Memory B cell (primary cell): ENCODE results near the gene RIIAD1.
A peak's percentile ranks its signal among the peaks of the same experiment; 100 is the strongest.
"Not testable (repeated sequence)": the region's sequence is repeated elsewhere in the genome, so short reads cannot be mapped to it uniquely, and the experiment has no call there.

ENCODE experiments used
- ATAC-seq: fragments of 150-1000 bp; cut with Tn5 transposase; 2 replicates; pipeline ENCODE4 v1.10.0; 2021; ENCODE audit warnings: low read depth, mild to moderate bottlenecking, moderate library complexity
- DNase-seq, 2 donors: peaks; one replicate each; pipeline ENCODE4 v3.0.0; 2022; ENCODE audit warnings: low spot score in 2 of 2
- H3K27ac Mint-ChIP-seq: one replicate; pipeline ENCODE4 v1.8.0; 2022; ENCODE audit warnings: mild to moderate bottlenecking, moderate library complexity, mixed read lengths
- H3K27me3 Mint-ChIP-seq: one replicate; pipeline ENCODE4 v1.8.0; 2022; ENCODE audit warnings: mixed read lengths
- H3K36me3 Mint-ChIP-seq: one replicate; pipeline ENCODE4 v1.8.0; 2022; ENCODE audit warnings: mild to moderate bottlenecking, mixed read lengths
- H3K4me1 Mint-ChIP-seq: one replicate; pipeline ENCODE4 v1.8.0; 2022; ENCODE audit warnings: mixed read lengths
- H3K4me3 Mint-ChIP-seq: one replicate; pipeline ENCODE4 v1.8.0; 2022; ENCODE audit warnings: mild to moderate bottlenecking, moderate library complexity, mixed read lengths
- H3K9me3 Mint-ChIP-seq: one replicate; pipeline ENCODE4 v1.8.0; 2022; ENCODE audit warnings: mixed read lengths

The RIIAD1 gene

GRCh38 chr1:151720974-151721787 is at the start of gene RIIAD1:
RIIAD1 (plus strand) TSS chr1:151721522; CDS start chr1:151721537, 15 bp downstream.
- ATAC-seq (peak; percentile 85), DNase-seq (peak; percentile 21 to 48)
- Mint-ChIP-seq H3K27me3 (peaks cover 35% of the 10 kb centered on the region), H3K27ac (no peak within 1 kb of the TSS), H3K4me1 (peaks cover 15% of the 10 kb centered on the region), H3K9me3 (no peaks in the 10 kb centered on the region), H3K4me3 (peak within 1 kb of the TSS; percentile 83), H3K36me3 (no peaks in the 10 kb centered on the region)

DNA sequence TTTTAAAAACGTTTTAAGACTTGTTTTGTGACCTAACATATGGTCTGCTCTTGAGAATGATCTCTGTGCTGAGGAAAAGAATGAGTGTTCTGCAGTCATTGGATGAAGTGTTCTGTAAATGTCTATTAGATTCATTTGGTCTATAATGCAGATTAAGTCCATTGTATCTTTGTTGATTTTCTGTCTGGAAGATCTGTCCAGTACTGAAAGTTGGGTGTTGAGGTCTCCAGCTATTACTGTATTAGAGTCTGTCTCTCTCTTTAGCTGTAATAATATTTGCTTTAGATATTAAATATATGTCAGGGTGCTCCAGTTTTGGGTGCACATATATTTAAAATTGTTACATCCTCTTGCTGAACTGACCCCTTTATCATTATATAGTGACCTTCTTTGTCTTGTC is 47.9 kb upstream of the RIIAD1 start:
- ATAC-seq (no peak), DNase-seq (no peak)
- Mint-ChIP-seq H3K4me1 (no peaks in the 10 kb centered on the region), H3K27ac (no peak overlapping the region), H3K27me3 (no peaks in the 10 kb centered on the region), H3K36me3 (peaks cover 46% of the 10 kb centered on the region), H3K4me3 (no peak overlapping the region), H3K9me3 (peaks cover 6% of the 10 kb centered on the region)

DNA sequence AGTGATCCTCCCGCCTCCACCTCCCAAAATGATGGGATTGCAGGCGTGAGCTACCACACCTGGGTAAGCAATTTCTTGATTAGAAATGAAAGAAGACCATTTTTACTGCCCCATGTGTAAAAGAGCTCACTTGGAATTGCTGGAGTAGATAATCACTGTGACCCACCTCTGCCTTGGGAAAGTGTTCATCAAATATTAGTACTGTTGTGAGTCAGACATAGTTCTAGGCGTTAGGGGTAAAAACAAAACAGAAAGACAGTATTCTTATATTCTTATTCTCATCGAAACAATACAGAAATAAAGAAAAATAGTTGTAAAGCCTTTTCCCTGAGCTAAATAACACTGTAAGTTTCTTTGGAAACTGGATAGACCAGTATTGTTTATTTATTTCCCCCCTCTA is 40.9 kb upstream of the RIIAD1 start:
- no peaks in the 10 kb centered on the region for H3K27me3 Mint-ChIP-seq
- no peaks in the 10 kb centered on the region for H3K9me3 Mint-ChIP-seq
- no peak overlapping the region for H3K27ac Mint-ChIP-seq
- no peak overlapping the region for H3K4me3 Mint-ChIP-seq
- H3K36me3 Mint-ChIP-seq = peaks cover 20% of the 10 kb centered on the region
- no peaks in the 10 kb centered on the region for H3K4me1 Mint-ChIP-seq
- DNase-seq (no peak), ATAC-seq (no peak)

DNA sequence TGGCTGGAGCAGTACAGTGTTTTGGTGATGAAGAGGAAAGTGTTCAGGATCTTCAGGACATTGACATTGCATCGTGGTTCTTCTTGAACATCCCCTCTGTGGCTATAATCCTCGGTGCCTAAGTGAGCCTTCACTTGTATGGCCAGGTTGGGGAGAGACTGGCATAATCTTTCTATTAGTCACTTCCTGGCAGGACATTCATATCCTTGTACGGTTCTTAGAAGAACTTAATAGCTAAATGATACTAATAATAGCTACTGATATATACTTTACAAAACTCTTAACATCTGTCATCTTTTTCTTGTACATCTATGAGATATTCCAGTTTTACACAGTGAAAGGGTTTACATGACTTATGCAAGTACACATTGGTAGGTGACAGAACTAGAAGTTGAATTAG is 40.5 kb upstream of the RIIAD1 start:
- Mint-ChIP-seq H3K36me3 (peaks cover 20% of the 10 kb centered on the region), H3K4me1 (no peaks in the 10 kb centered on the region), H3K27me3 (no peaks in the 10 kb centered on the region), H3K27ac (no peak overlapping the region), H3K9me3 (no peaks in the 10 kb centered on the region), H3K4me3 (no peak overlapping the region)
- ATAC-seq (no peak), DNase-seq (no peak)

DNA sequence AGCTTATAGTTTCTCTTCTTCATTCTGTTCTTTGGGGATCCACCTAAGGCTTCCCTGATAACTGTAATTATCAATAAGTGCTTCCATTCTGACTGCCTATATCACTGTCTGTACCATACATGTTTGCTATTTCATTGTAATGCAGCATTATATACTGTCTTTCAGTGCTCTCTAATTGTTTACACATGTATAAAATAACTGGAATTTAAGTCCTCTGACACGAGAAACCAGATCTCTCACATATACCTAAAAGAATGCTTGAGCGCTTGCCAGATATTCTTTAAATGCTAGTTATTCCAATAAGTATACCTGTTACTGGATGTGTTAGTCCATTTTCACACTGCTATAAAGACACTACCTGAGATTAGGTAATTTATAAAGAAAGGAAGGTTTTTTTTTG is 39.4 kb upstream of the RIIAD1 start:
- Mint-ChIP-seq H3K4me1 (no peaks in the 10 kb centered on the region), H3K27me3 (no peaks in the 10 kb centered on the region), H3K36me3 (peaks cover 22% of the 10 kb centered on the region), H3K9me3 (no peaks in the 10 kb centered on the region), H3K4me3 (no peak overlapping the region), H3K27ac (no peak overlapping the region)
- DNase-seq (no peak), ATAC-seq (no peak)

GRCh38 chr1:151682901-151683300 is 38.4 kb upstream of the RIIAD1 start:
- not testable (repeated sequence) for H3K9me3 Mint-ChIP-seq, H3K27me3 Mint-ChIP-seq, ATAC-seq, DNase-seq, H3K27ac Mint-ChIP-seq, H3K4me1 Mint-ChIP-seq, H3K4me3 Mint-ChIP-seq
- H3K36me3 Mint-ChIP-seq = peaks cover 24% of the 10 kb centered on the region

- Mint-ChIP-seq H3K27ac (no peak overlapping the region), H3K4me1 (no peaks in the 10 kb centered on the region), H3K9me3 (no peaks in the 10 kb centered on the region), H3K27me3 (no peaks in the 10 kb centered on the region), H3K4me3 (no peak overlapping the region), H3K36me3 (peaks cover 22% of the 10 kb centered on the region)
- DNase-seq = no peak
- no peak for ATAC-seq
Observed at GRCh38 chr1:151684128-151684527, 37.2 kb upstream of the RIIAD1 start.

DNA sequence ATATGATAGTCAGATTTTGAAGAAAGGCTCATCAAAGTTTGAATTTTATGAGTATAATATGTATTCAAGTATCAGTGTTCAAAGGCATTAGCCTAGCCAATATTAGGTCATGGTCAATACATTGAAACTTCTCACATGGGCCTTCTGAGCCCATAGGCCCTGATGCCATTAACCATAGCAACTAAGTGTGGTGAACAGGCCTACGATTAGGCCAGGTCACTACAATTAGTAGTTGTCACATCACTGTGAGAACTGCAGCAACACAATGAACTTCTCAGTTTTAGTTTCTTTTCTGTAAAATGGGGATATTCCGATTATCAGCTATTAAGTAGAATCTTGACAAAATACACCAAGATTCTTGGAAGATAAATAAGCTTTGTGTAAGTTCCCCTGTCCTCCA is 34.8 kb upstream of the RIIAD1 start:
- H3K36me3 Mint-ChIP-seq = peaks cover 14% of the 10 kb centered on the region
- no peak for ATAC-seq

GRCh38 chr1:151689494-151689893 is 31.8 kb upstream of the RIIAD1 start:
- Mint-ChIP-seq H3K27me3 (no peaks in the 10 kb centered on the region), H3K27ac (no peak overlapping the region), H3K9me3 (no peaks in the 10 kb centered on the region), H3K4me1 (no peaks in the 10 kb centered on the region), H3K36me3 (peaks cover 26% of the 10 kb centered on the region), H3K4me3 (no peak overlapping the region)
- ATAC-seq (no peak), DNase-seq (no peak)

More for the DNA sequence above, 34.8 kb upstream of the RIIAD1 start:
- no peaks in the 10 kb centered on the region for H3K4me1 Mint-ChIP-seq
- H3K27me3 Mint-ChIP-seq = no peaks in the 10 kb centered on the region
- no peaks in the 10 kb centered on the region for H3K9me3 Mint-ChIP-seq
- H3K4me3 Mint-ChIP-seq = no peak overlapping the region
- H3K27ac Mint-ChIP-seq = no peak overlapping the region
- DNase-seq = no peak

- DNase-seq = no peak
- Mint-ChIP-seq H3K4me1 (no peaks in the 10 kb centered on the region), H3K27me3 (no peaks in the 10 kb centered on the region), H3K4me3 (no peak overlapping the region), H3K36me3 (peaks cover 37% of the 10 kb centered on the region), H3K9me3 (no peaks in the 10 kb centered on the region), H3K27ac (no peak overlapping the region)
- no peak for ATAC-seq
Observed at GRCh38 chr1:151692226-151692625, 29.1 kb upstream of the RIIAD1 start.

DNA sequence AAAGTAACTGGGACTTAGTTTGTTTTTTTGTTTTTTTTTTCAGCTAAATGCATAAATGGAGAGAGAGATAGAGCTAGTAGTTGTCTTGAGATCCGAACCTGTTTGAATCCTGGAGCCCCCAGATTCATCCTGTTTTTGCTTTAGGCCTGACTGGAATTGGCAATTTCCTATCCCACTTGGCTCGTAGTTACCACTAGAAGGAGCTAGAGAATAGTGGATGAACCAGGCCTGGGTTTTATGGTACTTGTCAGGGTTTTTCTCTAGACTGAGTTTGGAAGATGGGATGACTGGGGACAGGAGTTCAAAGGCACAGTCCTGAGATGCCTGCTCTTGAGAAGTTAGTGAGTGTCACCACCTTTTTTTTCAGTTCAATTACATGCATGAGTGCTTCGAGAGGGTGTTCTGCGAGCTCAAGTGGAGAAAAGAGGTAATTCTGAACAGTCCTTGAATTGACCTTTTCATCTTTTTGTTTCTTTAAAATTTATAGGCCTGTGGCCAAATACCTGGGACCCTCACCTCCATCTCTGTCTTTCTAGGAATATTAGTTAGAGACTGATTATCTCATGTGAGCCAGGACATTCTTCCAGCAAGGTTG is 28.2 kb upstream of the RIIAD1 start:
- no peak overlapping the region for H3K4me3 Mint-ChIP-seq
- H3K27me3 Mint-ChIP-seq = no peaks in the 10 kb centered on the region
- DNase-seq (no peak), ATAC-seq (no peak)
- H3K27ac Mint-ChIP-seq = no peak overlapping the region
- no peaks in the 10 kb centered on the region for H3K9me3 Mint-ChIP-seq
- H3K4me1 Mint-ChIP-seq = no peaks in the 10 kb centered on the region
- H3K36me3 Mint-ChIP-seq = peaks cover 39% of the 10 kb centered on the region

DNA sequence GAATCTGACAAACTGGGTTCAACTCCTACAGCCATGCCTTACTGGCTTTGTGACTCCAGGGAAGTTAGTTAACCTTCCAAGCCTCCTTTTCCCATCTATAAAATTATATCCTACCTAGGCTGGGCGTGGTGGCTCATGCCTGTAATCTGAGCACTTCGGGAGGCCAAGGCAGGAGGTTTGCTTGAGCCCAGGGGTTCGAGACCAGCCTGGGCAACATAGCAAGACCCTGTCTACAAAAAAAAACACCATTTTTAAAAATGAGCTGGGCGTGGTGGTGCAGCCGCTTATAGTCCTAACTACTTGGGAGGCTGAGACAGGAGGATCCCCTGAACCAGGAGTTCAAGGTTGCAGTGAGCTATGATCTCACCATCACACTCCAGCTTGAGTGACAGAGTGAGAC is 19.8 kb upstream of the RIIAD1 start:
- no peak overlapping the region for H3K27ac Mint-ChIP-seq
- peaks cover 26% of the 10 kb centered on the region for H3K36me3 Mint-ChIP-seq
- H3K4me3 Mint-ChIP-seq = no peak overlapping the region
- DNase-seq (no peak), ATAC-seq (no peak)
- no peaks in the 10 kb centered on the region for H3K9me3 Mint-ChIP-seq
- peaks cover 14% of the 10 kb centered on the region for H3K4me1 Mint-ChIP-seq
- no peaks in the 10 kb centered on the region for H3K27me3 Mint-ChIP-seq

DNA sequence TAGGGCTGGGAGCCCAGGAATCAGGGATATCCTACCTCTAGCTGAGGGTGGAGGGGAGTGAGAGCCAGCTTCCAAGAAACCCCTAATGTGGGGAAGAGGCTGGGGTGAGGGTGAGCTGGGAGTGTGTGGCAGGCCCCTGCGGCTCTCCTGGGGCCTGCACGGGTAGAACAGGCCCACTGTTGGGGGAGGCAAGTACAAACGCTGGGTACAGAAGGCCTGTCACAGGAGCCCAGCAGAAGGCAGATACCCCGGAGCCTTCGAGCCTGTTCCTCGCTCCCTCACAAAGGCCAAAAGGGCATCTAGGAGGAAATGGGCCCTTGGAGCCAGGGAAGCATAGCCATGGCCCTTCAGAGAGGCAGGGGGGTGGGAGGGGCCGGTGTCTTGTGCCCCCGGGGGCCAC is 18.4 kb upstream of the RIIAD1 start:
- ATAC-seq (no peak), DNase-seq (no peak)
- H3K27ac Mint-ChIP-seq = no peak overlapping the region
- no peak overlapping the region for H3K4me3 Mint-ChIP-seq
- H3K27me3 Mint-ChIP-seq = peaks cover 3% of the 10 kb centered on the region
- H3K9me3 Mint-ChIP-seq = no peaks in the 10 kb centered on the region
- peaks cover 20% of the 10 kb centered on the region for H3K4me1 Mint-ChIP-seq
- H3K36me3 Mint-ChIP-seq = peaks cover 19% of the 10 kb centered on the region

DNA sequence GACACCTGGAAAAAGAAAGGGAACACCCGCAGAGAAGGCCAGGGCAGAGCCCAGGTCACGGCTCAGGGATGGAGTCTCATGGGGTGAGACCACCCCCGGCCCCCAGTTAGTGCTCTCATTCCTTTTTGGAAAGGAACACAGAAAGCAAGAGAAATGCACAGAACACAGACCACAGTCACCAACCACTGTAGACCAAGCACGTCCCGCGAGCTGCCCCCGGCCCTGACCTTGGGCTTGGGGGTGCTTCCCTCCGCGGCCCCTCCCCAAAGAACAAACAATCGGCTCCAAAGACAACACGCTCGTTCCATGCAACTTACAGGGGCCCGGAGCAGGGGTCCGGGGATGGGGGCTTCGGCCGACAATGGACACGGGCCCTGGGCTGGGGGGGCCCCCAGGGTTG is 17.5 kb upstream of the RIIAD1 start:
- Mint-ChIP-seq H3K27me3 (peaks cover 3% of the 10 kb centered on the region), H3K4me1 (peaks cover 20% of the 10 kb centered on the region), H3K27ac (no peak overlapping the region), H3K9me3 (no peaks in the 10 kb centered on the region), H3K36me3 (peaks cover 17% of the 10 kb centered on the region), H3K4me3 (no peak overlapping the region)
- ATAC-seq (no peak), DNase-seq (no peak)

DNA sequence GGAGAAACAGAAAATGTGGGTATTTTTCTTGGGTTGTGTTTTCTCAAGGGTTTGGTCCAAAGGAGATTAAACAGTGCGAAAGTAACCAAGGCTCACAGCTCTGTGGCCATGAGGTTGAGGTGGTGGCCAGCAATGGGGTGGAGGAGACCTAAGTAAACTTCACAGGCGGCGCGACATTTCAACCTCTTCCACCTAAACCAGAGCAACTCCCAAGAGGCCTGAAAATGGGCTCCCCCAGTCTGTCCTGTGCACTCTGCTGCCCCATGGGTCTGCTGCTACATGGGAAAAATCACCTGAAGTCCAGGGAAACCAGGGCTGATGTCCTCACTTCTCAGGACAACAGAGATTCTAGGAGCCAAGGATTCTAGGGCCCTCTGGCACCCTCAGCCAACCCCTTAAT is 17.1 kb upstream of the RIIAD1 start:
- DNase-seq (no peak), ATAC-seq (no peak)
- no peak overlapping the region for H3K27ac Mint-ChIP-seq
- peaks cover 16% of the 10 kb centered on the region for H3K36me3 Mint-ChIP-seq
- H3K4me3 Mint-ChIP-seq = no peak overlapping the region
- H3K27me3 Mint-ChIP-seq = peaks cover 3% of the 10 kb centered on the region
- H3K4me1 Mint-ChIP-seq = peaks cover 20% of the 10 kb centered on the region
- no peaks in the 10 kb centered on the region for H3K9me3 Mint-ChIP-seq
